Psoas muscle (tissue), 8 donors: Measurements from ENCODE around the gene B3GNT9. TPM values are rescaled to one million over a fixed set of nuclear protein-coding genes. Genes with fewer than 3 reads are reported as not detected.

Experiments used
- ATAC-seq, 4 donors: fragments of 200-7000 bp; cut with Tn5 transposase; one replicate each; pipeline ENCODE4 v1.9.1; 2020; ENCODE audit warnings: moderate library complexity in 3 of 4, mild to moderate bottlenecking in 2 of 4
- DNase-seq, 2 donors: peaks; one replicate each; pipeline ENCODE4 v3.0.0-alpha.2; 2020
- H3K27ac ChIP-seq: fragments of 200-600 bp; one replicate; pipeline ENCODE4 v1.8.0; 2022
- H3K27me3 ChIP-seq, 3 donors: fragments of 200-600 bp in 1 of 3; one replicate each; pipeline versions ENCODE4 v1.6.1 to v1.8.0; 2013 to 2022; ENCODE audit warnings: low read length in 2 of 3, mild to moderate bottlenecking in 2 of 3, moderate library complexity in 1 of 3; ENCODE audit not compliant: insufficient read depth in 3 of 3
- H3K36me3 ChIP-seq, 2 donors: fragments of 200-600 bp in 1 of 2; one replicate each; pipeline versions ENCODE4 v1.6.1 to v1.8.0; 2013 to 2022; ENCODE audit warnings: low read depth in 1 of 2, mild to moderate bottlenecking in 1 of 2, moderate library complexity in 1 of 2; ENCODE audit not compliant: insufficient read depth in 1 of 2
- H3K4me1 ChIP-seq: fragments of 200-600 bp; one replicate; pipeline ENCODE4 v1.8.0; 2022
- H3K4me3 ChIP-seq: fragments of 200-600 bp; one replicate; pipeline ENCODE4 v1.8.0; 2022; ENCODE audit warnings: mild to moderate bottlenecking
- H3K9me3 ChIP-seq: fragments of 200-600 bp; one replicate; pipeline ENCODE4 v1.8.0; 2022
- CTCF ChIP-seq: fragments of 200-600 bp; IDR thresholded peaks from one replicate; pipeline ENCODE4 v1.8.0; 2022; ENCODE audit warnings: antibody characterized with exemption
- WGBS, 3 donors: extraction: QIAGEN DNeasy Blood & Tissue Kit; methylation state at CpG; one replicate each; pipeline versions ENCODE4 v1.1.6 to v1.1.7; 2013; 5-methylcytosine and 5-hydroxymethylcytosine counted together
- intact Hi-C, 2 donors: fragments of 100-400 bp; cut with DNase I; formaldehyde crosslinking; loops; one replicate each; pipeline versions ENCODE4 v1.11.0 to v1.14.2; 2022
- polyA plus RNA-seq, 3 donors: library from polyadenylated mRNA; stranded (reverse); fragments of 200-250 nt; gene quantifications; one replicate each; pipeline ENCODE4 v1.2.3, GENCODE V29; 2013
- total RNA-seq, 4 donors: library from RNA; stranded (reverse); fragmentation: NEBNext Ultra II Directional in 2 of 4; extraction: Animal tissue kit (Norgen Biotek cat#: 25700) in 2 of 4; gene quantifications; one replicate each; pipeline versions ENCODE4 v1.2.1 to v1.2.4, GENCODE V29; 2021 to 2023
- donor health status: healthy with polysubstance abuse.
- donor health status: DM: no; HTN: no; CAD: no; lungs with moderate emphysema.
- donor health status: Bipolar disorder and iron deficiency.
- donor health status: healthy.
- donor health status: DM: yes; HTN: yes; CAD: no.
- donor health status: DM: no; HTN: no; CAD: no.
- donor health status: DM: no; HTN: no; CAD: no.
- donor health status: DM: yes; HTN: yes; CAD: no.

B3GNT9 gene
- total and polyA plus RNA-seq, 7 donors, result 0.69 to 4.1 (median 1.2) TPM

GRCh38 chr16:67193536-67193935 lies 42.7 kb upstream of the B3GNT9 start:
- no peaks in the 10 kb centered on the region for H3K9me3 ChIP-seq
- no peaks in the 10 kb centered on the region for H3K27me3 ChIP-seq
- DNase-seq, result no peak
- intact Hi-C loops, result loop anchor here in 1 of 2 donors (5.0 kb wide), 1 partner anchor 34 kb away; the partner anchor contains the start of gene TMEM208
- H3K4me3 ChIP-seq, result peak overlapping the region; percentile 100
- H3K4me1 ChIP-seq, result peaks cover 30% of the 10 kb centered on the region
- peak overlapping the region; percentile 87 for H3K27ac ChIP-seq
- ATAC-seq, result no peak
- TF ChIP-seq CTCF, result no peak
- H3K36me3 ChIP-seq, result peaks cover 16 to 48% of the 10 kb centered on the region in 2 donors

GRCh38 chr16:67192781-67193361 lies 42.1 kb upstream of the B3GNT9 start:
- TF ChIP-seq CTCF, result no peak
- Histone ChIP-seq H3K9me3 (no peaks in the 10 kb centered on the region), H3K27ac (peak overlapping the region; percentile 87), H3K27me3 (no peaks in the 10 kb centered on the region), H3K4me1 (peaks cover 25% of the 10 kb centered on the region), H3K36me3 (peaks cover 11 to 44% of the 10 kb centered on the region in 2 donors), H3K4me3 (peak overlapping the region; percentile 100)
- DNase-seq (no peak), ATAC-seq (no peak)
- WGBS, 3 donors, result 21 to 23% (median 23%) methylated on average over 17 of the region's 17 CpGs
- intact Hi-C loops, result loop anchor here in 1 of 2 donors (5.0 kb wide), 1 partner anchor 34 kb away; the partner anchor contains the start of gene TMEM208

GRCh38 chr16:67191995-67192681 lies 41.3 kb upstream of the B3GNT9 start, which contains the start of gene E2F4:
Gene E2F4, plus strand, starts transcription at chr16:67192155. Its CDS starts 73 bp downstream, at chr16:67192228.
- no peak for TF ChIP-seq CTCF
- DNase-seq, result peak; percentile 92 to 96
- Histone ChIP-seq H3K4me3 (peak within 1 kb of the TSS; percentile 100), H3K36me3 (peaks cover 11 to 36% of the 10 kb centered on the region in 2 donors), H3K9me3 (no peaks in the 10 kb centered on the region), H3K27ac (peak within 1 kb of the TSS; percentile 87), H3K4me1 (peaks cover 25% of the 10 kb centered on the region), H3K27me3 (no peaks in the 10 kb centered on the region)
- peak; percentile 94 to 97 (median 96) for ATAC-seq
- 0 to 1% (median 0%) methylated on average over 52 to 54 of the region's 54 CpGs for WGBS, 3 donors
- intact Hi-C loops, result loop anchor here in 1 of 2 donors (5.0 kb wide), 1 partner anchor 35 kb away; the partner anchor contains the start of gene TMEM208

- Histone ChIP-seq H3K4me1 (peaks cover 25% of the 10 kb centered on the region), H3K27me3 (no peaks in the 10 kb centered on the region), H3K9me3 (no peaks in the 10 kb centered on the region), H3K4me3 (peak overlapping the region; percentile 100), H3K27ac (peak overlapping the region; percentile 87), H3K36me3 (peaks cover 11 to 30% of the 10 kb centered on the region in 2 donors)
- peak in 1 of 4 donors; percentile 1 for ATAC-seq
- DNase-seq, result no peak
- 22 to 25% (median 23%) methylated on average over 9 of the region's 9 CpGs for WGBS, 3 donors
- intact Hi-C loops, result loop anchor here in 1 of 2 donors (5.0 kb wide), 1 partner anchor 36 kb away; the partner anchor contains the start of gene TMEM208
- no peak for TF ChIP-seq CTCF
Measured at GRCh38 chr16:67191411-67191994, 40.7 kb upstream of the B3GNT9 start.
